ENCODE measurements around the gene TMEM156.

Gene TMEM156

GRCh38 chr4:39032218-39033085 is at the start of gene TMEM156:
TMEM156 (minus strand) TSS chr4:39032409; CDS start chr4:39032313, 96 bp downstream.
- no peak for DNase-seq

GRCh38 chr4:39078829-39079228 is 46.6 kb upstream of the TMEM156 start:
- DNase-seq, result no peak

- DNase-seq, result no peak
Observed at GRCh38 chr4:39068907-39069306, 36.7 kb upstream of the TMEM156 start.

- no peak for DNase-seq
Observed at GRCh38 chr4:39067451-39067850, 35.2 kb upstream of the TMEM156 start.

GRCh38 chr4:39067031-39067430 is 34.8 kb upstream of the TMEM156 start:
- no peak for DNase-seq

GRCh38 chr4:39066371-39066770 is 34.2 kb upstream of the TMEM156 start:
- no peak for DNase-seq

GRCh38 chr4:39063430-39063829 is 31.2 kb upstream of the TMEM156 start:
- no peak for DNase-seq

- DNase-seq, result no peak
Observed at GRCh38 chr4:39062770-39063097, 30.5 kb upstream of the TMEM156 start.

- no peak for DNase-seq
Observed at GRCh38 chr4:39062094-39062769, 30.0 kb upstream of the TMEM156 start, which contains the start of gene KLHL5. KLHL5 (plus strand) TSS chr4:39062232; CDS start chr4:39062653, 421 bp downstream.

- DNase-seq, result no peak
Observed at GRCh38 chr4:39061457-39061856, 29.2 kb upstream of the TMEM156 start.

- no peak for DNase-seq
Observed at GRCh38 chr4:39056023-39056422, 23.8 kb upstream of the TMEM156 start.

GRCh38 chr4:39054497-39054896 is 22.3 kb upstream of the TMEM156 start:
- no peak for DNase-seq

GRCh38 chr4:39053983-39054382 is 21.8 kb upstream of the TMEM156 start:
- DNase-seq, result no peak

GRCh38 chr4:39051492-39051891 is 19.3 kb upstream of the TMEM156 start:
- DNase-seq, result no peak

GRCh38 chr4:39050590-39050989 is 18.4 kb upstream of the TMEM156 start:
- no peak for DNase-seq

GRCh38 chr4:39048311-39048710 is 16.1 kb upstream of the TMEM156 start:
- no peak for DNase-seq

GRCh38 chr4:39047681-39048080 is 15.5 kb upstream of the TMEM156 start:
- no peak for DNase-seq

- DNase-seq, result no peak
Observed at GRCh38 chr4:39046249-39046648, 14.0 kb upstream of the TMEM156 start.

GRCh38 chr4:39045827-39046221 is 13.6 kb upstream of the TMEM156 start:
- DNase-seq, result no peak

GRCh38 chr4:39044956-39045826 is 13.0 kb upstream of the TMEM156 start:
- no peak for DNase-seq

- DNase-seq, result peak; percentile 39 to 70
Observed at GRCh38 chr4:39044364-39044955, 12.3 kb upstream of the TMEM156 start.

GRCh38 chr4:39043861-39044363 is 11.7 kb upstream of the TMEM156 start:
- DNase-seq, result no peak
